Caco-2 (cell line): ENCODE results near the gene CTNNA2. TPM values are rescaled to one million over a fixed set of nuclear protein-coding genes. Genes with fewer than 3 reads are reported as not detected.
"Not testable (repeated sequence)": the region's sequence is repeated elsewhere in the genome, so short reads cannot be mapped to it uniquely, and the experiment has no call there.

ENCODE experiments used
- BruUV-seq: library from RNA; stranded (reverse); fragments of 400-500 nt; replicated peaks from 2 replicates; lab custom pipeline; 2021; lab: Mats Ljungman, UMichigan
- CTCF ChIA-PET: fragments of 300-600 bp; sonication (Branson Sonifier 250); formaldehyde crosslinking; loops from one replicate; lab custom pipeline; 2022; ENCODE audit warnings: antibody characterized with exemption; lab: Charles Lee
- POLR2A ChIA-PET: fragments of 300-600 bp; sonication (Branson Sonifier 250); formaldehyde crosslinking; loops from one replicate; lab custom pipeline; 2022; ENCODE audit warnings: antibody characterized with exemption; lab: Charles Lee
- DNase-seq, 2 experiments: peaks; one replicate each; pipeline versions ENCODE4 v3.0.0 to v3.0.0-alpha.2; 2020 to 2022
- H3K27me3 ChIP-seq: replicated peaks from 2 replicates; pipeline ENCODE4 v1.6.0; 2011; ENCODE audit warnings: low read length; ENCODE audit not compliant: control insufficient read depth, insufficient read depth
- H3K36me3 ChIP-seq: 2 replicates; pipeline ENCODE4 v1.5.1; 2011; ENCODE audit warnings: low read length; ENCODE audit not compliant: control insufficient read depth, insufficient read depth
- H3K4me1 ChIP-seq: fragments of 250-450 bp; sonication (Bioruptor Pico); 2 replicates; pipeline ENCODE4 v1.5.1; 2020; ENCODE audit warnings: mild to moderate bottlenecking
- H3K4me3 ChIP-seq: 2 replicates; pipeline ENCODE4 v1.5.1; 2011; ENCODE audit warnings: low read depth, mild to moderate bottlenecking, control low read depth, low read length
- H3K9me3 ChIP-seq: fragments of 250-450 bp; sonication (Bioruptor Pico); 2 replicates; pipeline ENCODE4 v1.5.1; 2020; ENCODE audit warnings: mild to moderate bottlenecking, moderate library complexity
- H3K27ac Mint-ChIP-seq: one replicate; pipeline ENCODE4 v1.8.0; 2022; ENCODE audit warnings: mixed read lengths; ENCODE audit not compliant: unreplicated experiment
- H3K27me3 Mint-ChIP-seq: one replicate; pipeline ENCODE4 v1.8.0; 2022; ENCODE audit warnings: mixed read lengths; ENCODE audit not compliant: insufficient read depth, unreplicated experiment
- H3K36me3 Mint-ChIP-seq: one replicate; pipeline ENCODE4 v1.8.0; 2022; ENCODE audit warnings: mild to moderate bottlenecking, mixed read lengths; ENCODE audit not compliant: insufficient read depth, unreplicated experiment
- H3K4me1 Mint-ChIP-seq: one replicate; pipeline ENCODE4 v1.8.0; 2022; ENCODE audit warnings: low read depth, mixed read lengths; ENCODE audit not compliant: unreplicated experiment
- H3K4me3 Mint-ChIP-seq: one replicate; pipeline ENCODE4 v1.8.0; 2022; ENCODE audit warnings: mild to moderate bottlenecking, moderate library complexity, mixed read lengths; ENCODE audit not compliant: unreplicated experiment
- H3K9me3 Mint-ChIP-seq: one replicate; pipeline ENCODE4 v1.8.0; 2022; ENCODE audit warnings: mixed read lengths; ENCODE audit not compliant: unreplicated experiment
- intact Hi-C: fragments of 100-400 bp; cut with micrococcal nuclease; formaldehyde crosslinking; loops from one replicate; pipeline ENCODE4 v1.10.0; 2022; ENCODE audit not compliant: unreplicated experiment
- total RNA-seq: library from RNA; stranded (reverse); gene quantifications from 2 replicates; pipeline ENCODE4 v1.2.3, GENCODE V29; 2022
- TF ChIP-seq, protein P1 (sequence below), 2 experiments: fragments of 200-600 bp in 1 of 2; IDR thresholded peaks; 1 replicate in 1 of 2; 2 replicates in 1 of 2; pipeline versions ENCODE4 v1.5.1 to v1.8.0; 2011 to 2022; ENCODE audit warnings: antibody characterized with exemption in 1 of 2, control low read depth in 1 of 2, inconsistent platforms in 1 of 2, low read depth in 1 of 2, low read length in 1 of 2, mild to moderate bottlenecking in 1 of 2, moderate library complexity in 1 of 2; ENCODE audit not compliant: insufficient read depth in 1 of 2, severe bottlenecking in 1 of 2, unreplicated experiment in 1 of 2

Gene CTNNA2
- total RNA-seq, 1 experiment from 2014 or later, result not detected

DNA sequence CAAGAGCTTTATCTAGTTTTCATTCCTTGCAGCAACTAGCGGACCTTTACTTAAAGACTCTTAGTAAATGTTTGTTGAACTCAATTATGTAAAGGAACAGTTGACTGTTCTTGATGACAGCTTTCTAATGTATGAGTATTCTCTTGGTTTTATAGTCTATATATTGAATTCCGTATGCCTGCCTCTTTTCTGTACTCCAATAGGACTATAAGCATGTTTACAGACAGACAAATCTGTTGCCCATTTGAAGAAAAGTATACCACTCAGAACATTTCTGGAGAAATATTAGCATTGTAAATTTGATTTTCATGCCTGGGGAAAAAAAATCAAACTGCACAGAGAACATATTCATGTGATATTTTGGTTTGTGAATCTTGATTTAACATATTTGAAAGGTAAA lies 682.2 kb downstream of the CTNNA2 start:
- no TSS peak for BruUV-seq
- intact Hi-C loops, result no loop called here
- H3K4me1 ChIP-seq, result peaks cover 49% of the 10 kb centered on the region
- Mint-ChIP-seq H3K27me3 (no peaks in the 10 kb centered on the region), H3K27ac (no peak overlapping the region), H3K9me3 (peaks cover 22% of the 10 kb centered on the region), H3K4me1 (peaks cover 27% of the 10 kb centered on the region), H3K4me3 (no peak overlapping the region), H3K36me3 (no peaks in the 10 kb centered on the region)
- TF ChIP-seq, protein P1, sequence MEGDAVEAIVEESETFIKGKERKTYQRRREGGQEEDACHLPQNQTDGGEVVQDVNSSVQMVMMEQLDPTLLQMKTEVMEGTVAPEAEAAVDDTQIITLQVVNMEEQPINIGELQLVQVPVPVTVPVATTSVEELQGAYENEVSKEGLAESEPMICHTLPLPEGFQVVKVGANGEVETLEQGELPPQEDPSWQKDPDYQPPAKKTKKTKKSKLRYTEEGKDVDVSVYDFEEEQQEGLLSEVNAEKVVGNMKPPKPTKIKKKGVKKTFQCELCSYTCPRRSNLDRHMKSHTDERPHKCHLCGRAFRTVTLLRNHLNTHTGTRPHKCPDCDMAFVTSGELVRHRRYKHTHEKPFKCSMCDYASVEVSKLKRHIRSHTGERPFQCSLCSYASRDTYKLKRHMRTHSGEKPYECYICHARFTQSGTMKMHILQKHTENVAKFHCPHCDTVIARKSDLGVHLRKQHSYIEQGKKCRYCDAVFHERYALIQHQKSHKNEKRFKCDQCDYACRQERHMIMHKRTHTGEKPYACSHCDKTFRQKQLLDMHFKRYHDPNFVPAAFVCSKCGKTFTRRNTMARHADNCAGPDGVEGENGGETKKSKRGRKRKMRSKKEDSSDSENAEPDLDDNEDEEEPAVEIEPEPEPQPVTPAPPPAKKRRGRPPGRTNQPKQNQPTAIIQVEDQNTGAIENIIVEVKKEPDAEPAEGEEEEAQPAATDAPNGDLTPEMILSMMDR (IDR thresholded peaks at IDR 0.05; ENCODE audit: insufficient read depth in 1 of 2, low read depth in 1 of 2, low read length in 1 of 2, severe bottlenecking in 1 of 2, unreplicated experiment in 1 of 2), result no peak
- CTCF ChIA-PET, result no interaction called here
- H3K4me3 ChIP-seq, result no peak overlapping the region
- no peaks in the 10 kb centered on the region for H3K36me3 ChIP-seq
- POLR2A ChIA-PET, result no interaction called here
- no peak for DNase-seq
- H3K27me3 ChIP-seq, result no peaks in the 10 kb centered on the region
- H3K9me3 ChIP-seq, result peaks cover 5% of the 10 kb centered on the region; the same call in 1 of the 2 replicates

DNA sequence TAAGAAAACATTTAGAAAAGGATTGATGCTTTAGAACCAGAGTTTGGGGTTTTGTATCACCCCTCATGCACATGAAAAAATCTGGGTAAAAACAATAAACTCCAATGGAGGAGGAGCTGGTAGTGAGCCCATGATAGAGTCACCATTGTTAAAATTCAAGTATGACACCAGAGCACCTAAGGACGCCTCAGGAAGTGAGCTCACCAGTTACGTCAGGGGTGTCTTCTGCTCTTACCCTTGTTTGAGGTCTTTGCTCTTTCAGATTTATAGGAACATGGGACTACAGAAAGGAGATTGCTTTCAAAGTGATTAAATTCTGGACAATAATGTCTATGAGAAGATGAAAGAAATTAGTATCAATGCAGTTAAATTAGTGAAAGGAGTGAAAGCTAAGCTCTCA lies 685.2 kb downstream of the CTNNA2 start:
- peaks cover 45% of the 10 kb centered on the region for H3K4me1 ChIP-seq
- H3K27ac Mint-ChIP-seq, result no peak overlapping the region
- no peak overlapping the region for H3K4me3 ChIP-seq
- no peak for DNase-seq
- no TSS peak for BruUV-seq
- intact Hi-C loops, result no loop called here
- peaks cover 7% of the 10 kb centered on the region for H3K36me3 Mint-ChIP-seq
- peaks cover 37% of the 10 kb centered on the region for H3K9me3 Mint-ChIP-seq
- ChIA-PET CTCF (no interaction called here), POLR2A (no interaction called here)
- H3K27me3 Mint-ChIP-seq, result no peaks in the 10 kb centered on the region
- H3K4me1 Mint-ChIP-seq, result peaks cover 36% of the 10 kb centered on the region
- no peak overlapping the region for H3K4me3 Mint-ChIP-seq
- TF ChIP-seq, protein P1 (IDR thresholded peaks at IDR 0.05; ENCODE audit: insufficient read depth in 1 of 2, low read depth in 1 of 2, low read length in 1 of 2, severe bottlenecking in 1 of 2, unreplicated experiment in 1 of 2), result no peak
- no peaks in the 10 kb centered on the region for H3K27me3 ChIP-seq
- H3K9me3 ChIP-seq, result peaks cover 18% of the 10 kb centered on the region; the same call in 1 of the 2 replicates
- H3K36me3 ChIP-seq, result no peaks in the 10 kb centered on the region; the same call in none of the 2 replicates

DNA sequence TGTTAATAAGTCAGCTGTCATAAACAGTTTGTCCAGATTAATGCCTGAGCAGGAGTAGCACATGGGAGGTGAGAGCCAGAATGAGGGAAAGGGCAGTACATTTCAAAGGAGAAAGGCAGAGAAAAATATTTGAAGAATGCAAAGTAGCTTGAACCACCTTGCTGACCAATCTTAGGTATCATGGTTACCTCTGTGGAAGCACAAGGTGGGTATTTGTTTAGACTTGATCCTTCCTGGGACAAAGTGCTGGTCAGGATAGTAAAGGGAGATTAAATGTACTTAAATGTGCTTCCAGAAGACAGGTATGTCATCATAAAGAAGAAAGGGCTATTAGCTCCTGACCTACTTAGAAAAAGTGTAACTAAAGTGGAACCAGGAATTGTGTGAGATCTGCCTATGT lies 686.7 kb downstream of the CTNNA2 start:
- Mint-ChIP-seq H3K27me3 (no peaks in the 10 kb centered on the region), H3K36me3 (peaks cover 7% of the 10 kb centered on the region), H3K27ac (peak overlapping the region; percentile 82), H3K9me3 (peaks cover 47% of the 10 kb centered on the region), H3K4me1 (peaks cover 31% of the 10 kb centered on the region), H3K4me3 (peak overlapping the region; percentile 9)
- H3K9me3 ChIP-seq, result peaks cover 29% of the 10 kb centered on the region
- ChIA-PET POLR2A (no interaction called here), CTCF (interaction anchor here (1.3 kb wide), 1 partner anchor 54 kb away, joined by 5 read pairs; no protein-coding TSS in a partner anchor)
- peaks cover 32% of the 10 kb centered on the region for H3K4me1 ChIP-seq
- H3K4me3 ChIP-seq, result no peak overlapping the region
- peak; percentile 76 to 78 for DNase-seq
- BruUV-seq, result no TSS peak
- intact Hi-C loops, result loop anchor here (1.0 kb wide), 2 partner anchors 39 to 54 kb away; no protein-coding TSS in a partner anchor
- TF ChIP-seq, protein P1 (IDR thresholded peaks at IDR 0.05; ENCODE audit: insufficient read depth in 1 of 2, low read depth in 1 of 2, low read length in 1 of 2, severe bottlenecking in 1 of 2, unreplicated experiment in 1 of 2), result no peak
- H3K27me3 ChIP-seq, result no peaks in the 10 kb centered on the region
- no peaks in the 10 kb centered on the region; the same call in none of the 2 replicates for H3K36me3 ChIP-seq

DNA sequence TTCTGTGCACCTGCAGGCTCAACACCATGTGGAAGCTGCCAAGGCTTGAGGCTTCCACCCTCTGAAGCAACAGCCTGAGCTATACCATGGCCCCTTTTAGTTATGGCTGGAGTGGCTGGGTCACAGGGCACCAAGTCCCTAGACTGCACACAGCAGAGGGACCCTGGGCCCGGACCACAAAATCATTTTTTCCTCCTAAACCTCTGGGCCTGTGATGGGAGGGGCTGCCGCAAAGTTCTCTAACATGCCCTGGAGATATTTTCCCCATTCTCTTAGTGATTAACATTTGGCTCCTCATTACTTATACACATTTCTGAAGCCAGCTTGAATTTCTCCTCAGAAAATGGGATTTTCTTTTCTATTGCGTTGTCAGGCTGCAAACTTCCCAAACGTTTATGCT lies 691.1 kb downstream of the CTNNA2 start:
- H3K36me3 ChIP-seq, CTCF ChIA-PET: not testable (repeated sequence)

More for the DNA sequence above, 691.1 kb downstream of the CTNNA2 start:
- H3K27ac Mint-ChIP-seq, DNase-seq, BruUV-seq, H3K4me3 Mint-ChIP-seq, POLR2A ChIA-PET, H3K4me3 ChIP-seq, H3K36me3 Mint-ChIP-seq, H3K27me3 Mint-ChIP-seq, intact Hi-C loops, H3K27me3 ChIP-seq: not testable (repeated sequence)
- Mint-ChIP-seq H3K4me1 (peaks cover 34% of the 10 kb centered on the region), H3K9me3 (peaks cover 41% of the 10 kb centered on the region)
- peaks cover 24% of the 10 kb centered on the region for H3K9me3 ChIP-seq
- peaks cover 17% of the 10 kb centered on the region for H3K4me1 ChIP-seq
